ENCODE data around the gene WDR7. TPM values are rescaled to one million over a fixed set of nuclear protein-coding genes. Genes with fewer than 3 reads are reported as not detected.

The WDR7 gene
- total RNA-seq, 2 donors from 2014 or later: 47.0 to 62.2 TPM

DNA sequence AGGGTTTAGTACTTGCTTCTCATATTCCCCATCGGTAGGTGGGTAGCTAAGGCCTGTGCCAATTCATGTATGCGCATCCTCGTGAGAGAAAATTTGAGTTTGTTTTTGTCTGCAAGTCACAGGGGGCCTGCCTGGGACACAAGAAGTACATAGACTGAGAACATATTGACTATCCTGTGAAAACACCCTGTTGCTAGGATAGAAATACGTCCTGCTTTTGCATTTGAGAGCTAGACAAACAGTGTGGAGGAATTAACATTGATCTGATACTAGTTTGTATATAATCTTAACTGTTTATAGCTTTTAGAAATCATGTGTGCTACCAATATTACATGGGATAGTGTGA lies 10.9 kb downstream of the WDR7 start:
- H3K27ac Mint-ChIP-seq: no peak overlapping the region
- DNase-seq: no peak

DNA sequence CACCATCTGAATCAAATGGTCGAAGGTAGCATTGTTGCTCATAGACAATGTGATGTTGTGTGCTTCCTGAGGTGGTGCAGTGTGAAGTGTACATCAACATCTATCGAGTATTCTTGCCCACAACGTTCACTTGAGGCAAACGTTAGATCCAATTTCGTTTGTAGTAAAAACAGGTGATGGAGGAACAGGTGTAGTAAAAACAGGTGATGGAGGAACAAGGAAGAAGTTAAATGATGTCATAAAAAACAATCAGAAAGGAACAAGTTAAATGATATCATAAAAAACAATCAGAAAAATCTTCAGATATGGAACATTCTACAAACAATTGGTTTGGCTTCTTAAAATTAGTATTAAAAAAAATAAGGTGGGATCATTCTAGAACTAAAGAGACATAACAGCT lies 11.3 kb downstream of the WDR7 start:
- peaks cover 5% of the 10 kb centered on the region for H3K36me3 Mint-ChIP-seq (ENCODE audit: low read depth)

More for the DNA sequence above, 10.9 kb downstream of the WDR7 start:
- Mint-ChIP-seq H3K4me3 (no peak overlapping the region), H3K4me1 (peaks cover 41% of the 10 kb centered on the region), H3K36me3 (ENCODE audit: low read depth) (peaks cover 5% of the 10 kb centered on the region), H3K27me3 (no peaks in the 10 kb centered on the region)
- ATAC-seq: no peak
- H3K9me3 ChIP-seq (ENCODE audit: control insufficient read depth, low read length, poor library complexity, severe bottlenecking): no peaks in the 10 kb centered on the region

DNA sequence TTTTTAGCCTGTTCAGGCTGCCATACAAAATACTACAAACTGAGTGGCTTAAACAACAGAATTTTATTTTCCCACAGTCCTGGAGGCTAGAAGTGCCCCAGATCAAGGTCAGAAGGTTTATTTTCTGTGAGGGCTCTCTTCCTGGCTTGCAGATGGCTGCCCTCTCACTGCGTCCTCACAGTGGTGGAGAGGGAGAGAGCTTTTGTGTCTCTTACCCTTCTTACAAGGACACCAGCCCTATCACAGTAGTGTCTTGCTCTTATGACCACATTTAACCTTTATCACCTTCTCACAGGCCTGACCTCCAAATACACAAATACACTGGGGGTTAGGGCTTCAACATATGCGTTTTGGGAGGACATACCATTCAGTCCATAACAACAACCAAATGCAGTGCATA lies 11.7 kb downstream of the WDR7 start:
- DNase-seq (no peak), ATAC-seq (no peak)
- H3K9me3 ChIP-seq (ENCODE audit: control insufficient read depth, low read length, poor library complexity, severe bottlenecking): no peaks in the 10 kb centered on the region
- H3K27me3 Mint-ChIP-seq: no peaks in the 10 kb centered on the region
- H3K27ac Mint-ChIP-seq: no peak overlapping the region
- peaks cover 5% of the 10 kb centered on the region for H3K36me3 Mint-ChIP-seq (ENCODE audit: low read depth)
- H3K4me1 Mint-ChIP-seq: peaks cover 44% of the 10 kb centered on the region
- no peak overlapping the region for H3K4me3 Mint-ChIP-seq

More for the DNA sequence above, 11.3 kb downstream of the WDR7 start:
- H3K9me3 ChIP-seq (ENCODE audit: control insufficient read depth, low read length, poor library complexity, severe bottlenecking): no peaks in the 10 kb centered on the region
- peak overlapping the region; percentile 39 for H3K4me3 Mint-ChIP-seq
- no peak for ATAC-seq
- H3K27ac Mint-ChIP-seq: no peak overlapping the region
- peaks cover 44% of the 10 kb centered on the region for H3K4me1 Mint-ChIP-seq
- H3K27me3 Mint-ChIP-seq: no peaks in the 10 kb centered on the region
- DNase-seq: no peak

DNA sequence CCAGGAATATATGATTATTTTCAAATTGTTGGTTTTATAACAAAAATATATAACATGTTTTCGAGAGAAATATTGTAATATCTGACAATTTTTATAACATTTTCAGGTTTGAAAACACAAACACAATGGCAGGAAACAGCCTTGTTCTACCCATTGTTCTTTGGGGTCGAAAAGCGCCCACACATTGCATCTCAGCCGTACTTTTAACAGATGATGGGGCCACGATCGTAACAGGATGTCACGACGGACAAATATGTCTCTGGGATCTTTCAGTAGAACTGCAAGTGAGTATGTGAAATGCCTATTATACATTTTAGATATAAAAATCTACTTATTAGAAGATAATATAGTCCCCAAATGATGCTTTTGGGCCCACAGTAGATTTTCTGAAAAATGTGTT lies 21.2 kb downstream of the WDR7 start:
- H3K27me3 Mint-ChIP-seq: no peaks in the 10 kb centered on the region
- H3K36me3 Mint-ChIP-seq (ENCODE audit: low read depth): peaks cover 4% of the 10 kb centered on the region
- H3K9me3 ChIP-seq (ENCODE audit: control insufficient read depth, low read length, poor library complexity, severe bottlenecking): no peaks in the 10 kb centered on the region
- peaks cover 14% of the 10 kb centered on the region for H3K4me1 Mint-ChIP-seq
- no peak for ATAC-seq
- no peak overlapping the region for H3K27ac Mint-ChIP-seq
- H3K4me3 Mint-ChIP-seq: no peak overlapping the region
- no peak for DNase-seq

DNA sequence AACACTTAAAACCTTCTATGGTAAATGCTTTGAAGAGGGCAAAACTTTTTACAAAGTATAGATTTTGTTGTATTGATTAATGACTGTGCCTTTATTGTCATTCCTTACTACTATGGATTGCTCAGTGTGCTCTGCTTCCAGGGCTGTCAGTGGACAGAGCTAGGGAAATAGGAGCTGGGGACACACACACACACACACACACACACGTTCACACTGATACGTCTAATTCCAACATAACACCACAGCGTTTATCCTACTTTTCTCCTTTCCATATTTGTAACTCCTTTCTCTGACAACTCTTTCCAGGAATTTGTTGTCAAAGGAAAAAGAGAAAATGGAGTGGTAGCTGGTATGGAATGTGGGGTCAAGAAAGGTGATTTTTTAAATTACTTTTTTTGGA lies 21.8 kb downstream of the WDR7 start:
- ATAC-seq (no peak), DNase-seq (no peak)
- Mint-ChIP-seq H3K4me3 (no peak overlapping the region), H3K36me3 (ENCODE audit: low read depth) (peaks cover 4% of the 10 kb centered on the region), H3K27me3 (no peaks in the 10 kb centered on the region), H3K27ac (no peak overlapping the region), H3K4me1 (peaks cover 14% of the 10 kb centered on the region)
- no peaks in the 10 kb centered on the region for H3K9me3 ChIP-seq (ENCODE audit: control insufficient read depth, low read length, poor library complexity, severe bottlenecking)

DNA sequence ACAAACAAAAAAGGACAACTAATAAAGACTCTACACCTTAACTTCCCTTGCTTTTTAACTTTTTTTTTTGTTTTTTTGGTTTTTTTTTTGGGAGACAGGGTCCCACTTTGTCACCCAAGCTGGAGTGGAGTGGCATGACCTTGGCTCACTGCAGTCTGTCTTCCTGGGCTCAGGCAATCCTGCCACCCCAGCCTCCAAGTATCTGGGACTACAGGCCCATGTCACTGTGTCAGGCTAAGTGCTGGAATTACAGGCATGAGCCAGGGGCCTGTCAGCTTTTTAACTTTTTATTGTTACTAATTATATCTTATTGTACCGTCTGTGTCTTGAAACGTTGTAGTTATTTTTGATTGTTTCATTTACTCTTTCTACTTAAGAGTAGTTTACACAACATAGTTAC lies 25.5 kb downstream of the WDR7 start:
- H3K27me3 Mint-ChIP-seq: no peaks in the 10 kb centered on the region

GRCh38 chr18:56678836-56679565 lies 27.8 kb downstream of the WDR7 start:
- no peak for ATAC-seq
- peaks cover 6% of the 10 kb centered on the region for H3K4me1 Mint-ChIP-seq
- H3K27me3 Mint-ChIP-seq: no peaks in the 10 kb centered on the region
- DNase-seq: no peak
- H3K36me3 Mint-ChIP-seq (ENCODE audit: low read depth): peaks cover 7% of the 10 kb centered on the region
- no peak overlapping the region for H3K4me3 Mint-ChIP-seq
- no peak overlapping the region for H3K27ac Mint-ChIP-seq
- H3K9me3 ChIP-seq (ENCODE audit: control insufficient read depth, low read length, poor library complexity, severe bottlenecking): no peaks in the 10 kb centered on the region

More for the DNA sequence above, 25.5 kb downstream of the WDR7 start:
- no peak for DNase-seq
- H3K27ac Mint-ChIP-seq: no peak overlapping the region
- no peaks in the 10 kb centered on the region for H3K9me3 ChIP-seq (ENCODE audit: control insufficient read depth, low read length, poor library complexity, severe bottlenecking)
- peaks cover 2% of the 10 kb centered on the region for H3K4me1 Mint-ChIP-seq
- H3K36me3 Mint-ChIP-seq (ENCODE audit: low read depth): peaks cover 4% of the 10 kb centered on the region
- no peak for ATAC-seq
- H3K4me3 Mint-ChIP-seq: no peak overlapping the region

DNA sequence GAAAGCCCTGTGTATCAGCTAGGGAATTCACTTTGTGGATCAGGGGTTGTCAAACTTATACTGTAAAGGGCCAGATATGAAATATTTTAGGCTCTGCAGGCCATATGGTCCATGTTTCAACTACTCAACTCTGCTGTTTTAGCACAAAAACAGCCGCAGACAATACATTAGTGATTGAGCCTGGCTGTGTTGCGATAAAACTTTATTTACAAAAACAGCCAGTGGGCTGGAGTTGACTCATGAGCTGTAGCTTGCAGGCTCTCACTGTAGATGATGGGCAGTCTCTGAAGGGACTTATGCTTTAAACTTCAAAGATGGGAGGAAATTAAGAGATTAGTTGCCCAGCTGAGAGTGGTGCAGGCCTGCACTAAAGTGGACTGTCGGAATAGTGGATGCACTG lies 33.1 kb downstream of the WDR7 start:
- DNase-seq: no peak
- Mint-ChIP-seq H3K4me3 (no peak overlapping the region), H3K27me3 (no peaks in the 10 kb centered on the region), H3K36me3 (ENCODE audit: low read depth) (peaks cover 5% of the 10 kb centered on the region), H3K27ac (peak overlapping the region; percentile 39), H3K4me1 (peaks cover 5% of the 10 kb centered on the region)
- ATAC-seq: no peak
- no peaks in the 10 kb centered on the region for H3K9me3 ChIP-seq (ENCODE audit: control insufficient read depth, low read length, poor library complexity, severe bottlenecking)

GRCh38 chr18:56691530-56691929 lies 40.4 kb downstream of the WDR7 start:
- Mint-ChIP-seq H3K27me3 (no peaks in the 10 kb centered on the region), H3K36me3 (ENCODE audit: low read depth) (no peaks in the 10 kb centered on the region), H3K4me1 (no peaks in the 10 kb centered on the region), H3K4me3 (no peak overlapping the region), H3K27ac (no peak overlapping the region)
- ATAC-seq (no peak), DNase-seq (no peak)
- H3K9me3 ChIP-seq (ENCODE audit: control insufficient read depth, low read length, poor library complexity, severe bottlenecking): no peaks in the 10 kb centered on the region

GRCh38 chr18:56696966-56697365 lies 45.8 kb downstream of the WDR7 start:
- Mint-ChIP-seq H3K27me3 (no peaks in the 10 kb centered on the region), H3K27ac (no peak overlapping the region), H3K4me1 (peaks cover 2% of the 10 kb centered on the region), H3K36me3 (ENCODE audit: low read depth) (no peaks in the 10 kb centered on the region), H3K4me3 (no peak overlapping the region)
- DNase-seq (no peak), ATAC-seq (no peak)
- H3K9me3 ChIP-seq (ENCODE audit: control insufficient read depth, low read length, poor library complexity, severe bottlenecking): no peaks in the 10 kb centered on the region

DNA sequence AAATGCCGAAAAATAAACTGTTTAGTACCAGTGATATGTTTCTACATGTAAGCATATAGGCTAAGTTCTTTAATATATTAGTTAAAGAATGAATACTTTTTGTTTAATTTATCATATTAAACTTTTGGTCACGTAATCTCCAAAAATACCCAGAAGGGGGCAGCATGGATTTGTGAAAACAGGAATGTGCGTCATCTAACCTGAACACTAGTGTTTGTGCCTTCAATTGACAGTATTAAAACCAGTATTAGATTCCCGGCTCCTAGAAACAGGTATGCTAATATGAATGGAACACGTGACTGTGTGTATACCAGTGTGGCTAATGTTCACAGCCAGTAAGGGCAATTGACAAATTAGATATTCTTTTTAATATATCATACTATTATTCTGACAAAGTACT lies 51.8 kb downstream of the WDR7 start:
- no peaks in the 10 kb centered on the region for H3K36me3 Mint-ChIP-seq (ENCODE audit: low read depth)
- no peaks in the 10 kb centered on the region for H3K9me3 ChIP-seq (ENCODE audit: control insufficient read depth, low read length, poor library complexity, severe bottlenecking)
- H3K4me1 Mint-ChIP-seq: peaks cover 3% of the 10 kb centered on the region
- no peaks in the 10 kb centered on the region for H3K27me3 Mint-ChIP-seq
- H3K27ac Mint-ChIP-seq: no peak overlapping the region
- no peak overlapping the region for H3K4me3 Mint-ChIP-seq
- DNase-seq (no peak), ATAC-seq (no peak)

GRCh38 chr18:56709463-56709862 lies 58.3 kb downstream of the WDR7 start:
- ATAC-seq: peak; percentile 100
- no peaks in the 10 kb centered on the region for H3K27me3 Mint-ChIP-seq
- no peak overlapping the region for H3K4me3 Mint-ChIP-seq
- H3K4me1 Mint-ChIP-seq: peaks cover 3% of the 10 kb centered on the region
- no peaks in the 10 kb centered on the region for H3K36me3 Mint-ChIP-seq (ENCODE audit: low read depth)
- peak in 1 of 3 donors; percentile 5 for DNase-seq
- H3K27ac Mint-ChIP-seq: peak overlapping the region; percentile 27
- no peaks in the 10 kb centered on the region for H3K9me3 ChIP-seq (ENCODE audit: control insufficient read depth, low read length, poor library complexity, severe bottlenecking)

- Mint-ChIP-seq H3K4me3 (no peak overlapping the region), H3K36me3 (ENCODE audit: low read depth) (no peaks in the 10 kb centered on the region), H3K4me1 (peaks cover 14% of the 10 kb centered on the region), H3K27me3 (no peaks in the 10 kb centered on the region), H3K27ac (no peak overlapping the region)
- no peaks in the 10 kb centered on the region for H3K9me3 ChIP-seq (ENCODE audit: control insufficient read depth, low read length, poor library complexity, severe bottlenecking)
- DNase-seq (no peak), ATAC-seq (no peak)
Observed at GRCh38 chr18:56711708-56712445, 60.7 kb downstream of the WDR7 start.

- H3K9me3 ChIP-seq (ENCODE audit: control insufficient read depth, low read length, poor library complexity, severe bottlenecking): no peaks in the 10 kb centered on the region
- Mint-ChIP-seq H3K36me3 (ENCODE audit: low read depth) (peaks cover 3% of the 10 kb centered on the region), H3K4me1 (peaks cover 12% of the 10 kb centered on the region), H3K4me3 (no peak overlapping the region), H3K27ac (no peak overlapping the region), H3K27me3 (no peaks in the 10 kb centered on the region)
- DNase-seq (no peak), ATAC-seq (no peak)
Observed at GRCh38 chr18:56712761-56713160, 61.6 kb downstream of the WDR7 start.
